ENCODE results near the gene RNF121.

Gene RNF121

DNA sequence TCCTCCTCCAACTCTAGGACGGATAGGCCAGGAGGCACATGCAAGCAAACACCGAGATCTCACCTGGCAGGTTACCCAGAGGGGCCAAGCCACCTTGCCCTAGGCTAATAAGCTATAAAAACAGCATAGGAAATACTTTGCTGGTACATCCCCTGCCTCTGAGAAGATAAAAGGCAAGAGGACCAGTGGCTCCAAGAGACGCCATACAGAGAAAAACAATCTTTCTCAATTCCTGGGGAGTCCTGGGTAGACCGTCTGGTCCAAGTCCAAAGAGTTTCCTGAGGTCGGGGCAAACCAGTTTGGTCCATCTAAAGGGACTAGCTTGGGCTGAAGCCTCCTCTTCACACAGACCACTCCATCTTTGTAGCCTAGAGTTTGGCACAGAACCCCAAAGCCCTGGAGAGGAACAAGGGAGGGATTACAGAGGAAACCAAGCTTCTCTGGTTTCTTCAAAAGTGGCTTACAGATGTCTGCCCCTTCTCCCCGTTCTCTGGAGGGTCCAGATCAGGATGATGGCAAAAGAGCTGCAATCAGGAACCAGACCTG lies 111.1 kb downstream of the RNF121 start:
- DNase-seq, result no peak

DNA sequence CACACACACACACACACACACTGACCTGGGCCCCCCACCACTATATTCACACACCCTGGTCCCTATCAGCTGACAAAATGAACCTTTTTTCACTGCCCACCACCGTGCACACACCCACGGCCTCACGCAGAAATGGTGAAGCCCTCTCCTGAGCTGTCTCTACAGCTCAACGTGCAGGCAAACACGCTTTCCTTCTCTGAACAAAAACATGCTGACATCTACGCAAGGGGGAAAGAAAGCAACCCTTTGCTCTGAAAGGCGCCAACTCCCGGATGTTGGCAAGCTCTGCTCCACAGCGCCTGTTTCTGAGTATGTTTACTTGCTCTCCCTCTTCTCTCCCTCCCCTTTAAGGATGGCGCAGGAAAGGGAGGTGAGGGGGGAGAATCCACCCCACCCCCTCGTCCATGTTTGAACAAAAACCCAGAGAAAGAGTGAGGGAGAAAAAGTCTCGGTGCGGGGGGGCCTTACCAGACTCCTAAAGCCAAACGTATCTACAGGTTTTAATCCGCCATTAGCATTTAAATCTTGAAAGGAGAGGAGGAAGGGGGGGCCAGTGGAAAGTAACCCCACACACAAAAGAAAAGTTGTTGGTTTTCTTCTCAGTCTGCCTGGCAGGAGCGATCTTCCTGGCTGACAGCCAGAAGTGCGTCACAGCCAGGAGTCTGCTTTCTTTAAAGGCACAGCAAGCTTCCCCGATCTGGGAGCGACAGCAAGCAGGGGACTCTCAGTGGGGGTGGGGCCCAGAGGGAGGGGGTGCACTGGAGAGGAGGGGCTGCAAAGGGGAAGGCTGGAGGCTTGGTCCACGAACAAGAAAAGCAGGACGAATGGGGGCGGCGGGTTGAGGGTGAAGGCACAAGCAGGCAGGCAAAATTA lies 111.9 kb downstream of the RNF121 start:
- DNase-seq, result peak; percentile 96

DNA sequence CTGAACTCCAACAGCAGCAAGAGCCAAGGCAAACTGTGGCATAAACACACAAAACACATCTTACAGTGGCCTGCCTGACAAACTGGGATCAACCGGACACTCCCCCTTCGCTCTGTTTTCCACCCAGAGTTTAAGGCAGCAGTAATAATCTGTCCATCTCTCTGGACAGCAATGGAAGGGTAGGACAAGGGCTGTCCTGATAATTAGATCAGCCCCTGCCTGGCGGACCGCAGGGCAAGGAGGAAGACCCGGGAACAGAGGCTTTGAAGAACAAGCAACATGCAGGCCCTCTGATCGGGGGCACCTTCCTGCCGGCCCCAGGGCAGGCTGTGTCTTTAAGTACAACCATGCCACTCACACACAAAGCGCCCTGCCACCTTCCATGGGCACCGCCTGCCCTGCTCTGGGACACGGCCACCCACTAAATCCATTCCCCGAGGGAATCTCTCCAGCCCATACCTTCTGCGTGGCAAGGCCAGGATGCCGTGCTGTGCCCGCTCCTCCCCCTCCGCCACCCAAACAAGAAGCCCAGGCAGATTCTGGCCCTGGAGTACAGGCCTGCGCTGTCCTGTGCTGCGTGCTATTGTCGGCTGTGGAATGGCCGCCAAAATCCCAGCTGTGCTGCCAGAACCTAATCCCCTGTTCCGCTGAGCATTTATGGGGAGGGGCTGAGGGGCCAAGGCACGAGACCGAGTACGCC lies 112.7 kb downstream of the RNF121 start:
- peak; percentile 76 for DNase-seq

DNA sequence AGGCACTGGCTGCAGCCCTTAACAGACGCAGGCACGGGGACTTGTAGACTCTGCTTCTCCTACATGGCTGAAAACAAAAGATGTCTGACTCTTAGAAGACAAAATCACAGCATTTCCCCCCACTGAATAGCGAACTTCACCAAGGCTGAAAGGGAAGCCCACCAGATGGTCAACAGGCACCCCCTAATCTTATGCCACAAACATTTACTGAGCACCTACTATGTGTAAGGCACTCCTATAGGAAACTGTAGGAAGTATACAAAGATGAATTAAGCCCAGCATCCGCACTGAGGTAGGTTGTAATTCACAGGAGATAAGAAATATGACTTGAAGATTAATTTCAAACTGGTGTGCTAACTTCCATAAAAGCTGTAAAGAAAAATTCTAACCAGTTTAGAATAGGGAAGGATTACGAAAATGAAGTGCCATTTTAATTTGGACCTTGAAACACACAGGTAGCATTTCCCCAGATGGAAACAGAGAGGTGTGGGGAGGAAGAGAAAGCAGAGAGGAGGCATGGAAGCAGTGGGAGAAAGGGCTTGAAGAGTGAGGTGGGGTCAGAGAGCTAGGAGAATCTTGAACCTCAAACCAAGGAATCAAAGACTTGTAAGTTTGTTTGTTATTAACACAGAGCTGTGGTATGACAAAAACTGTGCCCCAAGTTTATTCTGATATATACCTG lies 113.4 kb downstream of the RNF121 start:
- no peak for DNase-seq

DNA sequence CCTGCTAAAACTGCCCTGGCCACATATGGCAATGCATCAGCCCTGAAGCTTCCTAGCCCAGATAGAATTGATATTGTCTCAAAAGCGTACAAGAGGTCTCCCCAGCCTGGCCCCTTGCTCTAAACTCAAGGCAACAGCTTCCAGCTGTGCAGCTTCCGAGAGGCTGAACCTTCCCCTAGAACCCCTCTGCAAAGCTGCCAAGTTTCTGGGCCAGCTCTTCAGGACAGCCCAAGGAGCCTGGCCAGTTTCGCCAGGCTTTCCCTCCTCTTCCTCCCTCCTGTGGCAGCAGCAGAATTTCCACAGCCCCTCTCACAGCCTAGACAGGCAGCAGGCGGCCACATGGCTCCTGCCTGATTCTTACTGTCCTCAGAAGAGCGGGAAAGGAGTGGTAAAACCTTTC lies 117.0 kb downstream of the RNF121 start:
- no peak for DNase-seq
